DLD1 (cell line): ENCODE data around the gene SLC38A2.
"Not testable (repeated sequence)": the region's sequence is repeated elsewhere in the genome, so short reads cannot be mapped to it uniquely, and the experiment has no call there.

Experiments used
- in situ Hi-C: cut with HindIII; loops from 2 replicates; pipeline ENCODE4 v1.10.0; 2017; ENCODE audit warnings: low sequenced_read_pairs

SLC38A2 gene

DNA sequence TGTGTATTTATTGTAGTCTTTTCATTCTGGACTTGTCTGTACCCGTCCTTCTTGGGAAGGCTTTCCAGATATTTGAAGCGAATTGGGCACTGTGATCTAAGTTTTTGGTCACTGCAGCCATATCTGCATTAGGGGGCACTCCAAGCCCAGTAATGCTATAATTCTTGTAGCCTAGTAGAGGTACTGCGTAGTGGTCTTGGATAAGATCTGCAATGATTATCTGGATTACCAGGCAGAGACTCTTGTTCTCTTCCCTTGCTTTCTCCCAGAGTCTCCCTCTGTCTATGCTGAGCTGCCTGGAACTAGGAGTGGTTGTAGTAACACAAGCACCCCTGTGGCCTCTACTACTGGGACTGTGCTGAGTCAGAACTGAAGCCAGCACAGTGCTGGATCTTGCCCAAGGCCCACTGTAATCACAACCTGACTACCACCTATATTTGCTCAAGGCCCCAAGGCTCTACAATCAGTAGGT, 30.0 kb downstream of the SLC38A2 start:
- in situ Hi-C loops: no loop called here

DNA sequence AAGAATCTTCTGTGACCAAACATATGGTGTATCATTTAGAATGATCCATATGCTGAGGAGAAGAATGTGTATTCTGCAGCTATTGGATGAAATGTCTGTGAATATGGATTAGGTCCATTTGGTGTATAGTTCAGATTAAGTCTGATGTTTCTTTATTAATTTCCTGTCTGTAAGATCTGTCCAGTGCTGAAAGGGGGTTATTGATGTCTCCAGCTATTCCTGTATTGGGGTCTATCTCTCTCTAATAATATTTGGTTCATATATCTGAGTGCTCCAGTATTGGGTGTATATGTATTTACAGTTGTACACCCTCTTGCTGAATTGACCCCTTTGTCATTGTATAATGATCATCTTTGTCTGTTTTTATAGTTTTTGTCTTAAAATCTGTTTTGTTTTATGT, 33.5 kb downstream of the SLC38A2 start:
- in situ Hi-C loops: no loop called here

DNA sequence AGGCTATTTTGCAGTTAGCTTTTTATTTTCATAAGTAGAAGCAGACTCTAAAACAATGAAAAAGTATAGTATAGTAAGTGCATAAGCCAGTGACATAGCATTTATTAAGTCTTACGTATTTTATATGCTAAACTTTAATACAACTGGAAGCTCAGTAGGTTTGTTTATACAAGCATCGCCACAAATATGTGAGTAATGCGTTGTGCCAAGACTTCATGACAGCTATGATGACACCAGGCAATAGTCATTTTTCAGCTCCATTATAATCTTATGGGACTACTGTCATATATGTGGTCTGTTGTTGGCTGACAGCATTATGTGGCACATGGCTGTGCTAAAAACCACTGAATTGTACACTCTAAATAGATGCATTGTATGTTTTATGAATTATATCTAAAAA, 40.3 kb downstream of the SLC38A2 start:
- in situ Hi-C loops: no loop called here

DNA sequence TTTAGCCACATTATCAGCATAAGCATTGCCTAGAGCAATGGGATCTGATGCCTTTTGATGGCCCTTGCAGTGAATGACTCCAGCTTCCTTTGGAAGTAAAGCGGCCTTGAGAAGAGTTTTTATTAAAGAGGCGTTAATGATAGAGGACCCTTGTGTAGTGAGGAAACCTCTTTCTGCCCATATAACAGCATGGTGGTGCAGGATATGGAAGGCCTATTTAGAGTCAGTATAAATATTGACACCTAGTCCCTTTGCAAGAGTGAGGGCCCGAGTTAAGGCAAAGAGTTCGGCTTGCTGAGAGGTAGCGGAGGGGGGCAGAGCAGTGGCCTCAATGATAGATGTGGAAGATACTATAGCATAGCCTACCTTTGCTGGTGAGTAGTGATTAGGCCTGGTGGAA, 47.5 kb downstream of the SLC38A2 start:
- in situ Hi-C loops: not testable (repeated sequence)

DNA sequence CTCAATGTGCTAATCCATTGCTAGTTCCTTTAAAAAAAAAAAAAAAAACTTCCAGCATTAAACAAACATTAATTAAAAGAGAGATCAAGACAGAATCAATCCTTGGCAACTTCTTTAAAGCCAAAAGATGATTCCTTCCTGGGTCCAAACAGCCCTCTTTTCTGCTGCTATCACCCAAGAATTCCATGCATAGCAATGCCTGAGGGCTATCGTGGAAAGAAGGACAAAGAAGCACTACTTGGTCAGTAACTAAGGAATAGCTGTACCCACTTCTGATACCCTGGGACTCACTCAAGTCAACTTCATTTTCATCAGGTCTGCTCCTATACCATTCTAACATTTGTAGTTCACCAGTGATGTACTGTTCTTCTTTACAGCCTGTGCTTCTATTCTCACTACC, 51.8 kb downstream of the SLC38A2 start:
- in situ Hi-C loops: no loop called here

DNA sequence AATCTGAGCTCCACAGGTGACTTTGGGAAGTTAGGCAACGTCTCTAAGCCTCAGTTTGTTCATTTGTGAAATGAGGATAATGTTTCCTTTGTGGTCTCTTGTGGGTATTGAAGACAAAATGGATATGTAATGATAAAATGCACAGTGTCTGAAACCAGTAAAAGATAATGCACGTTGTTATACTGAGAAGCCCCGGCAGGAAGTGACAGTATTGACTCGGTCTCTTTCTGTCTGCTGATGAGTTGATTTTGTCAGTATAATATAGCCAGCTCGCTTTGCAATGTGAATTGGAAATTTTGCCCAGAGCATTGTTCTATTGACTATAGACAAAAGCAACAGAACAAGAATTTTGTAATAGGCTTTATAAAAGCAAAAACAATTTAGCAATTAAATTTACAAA, 54.5 kb downstream of the SLC38A2 start:
- in situ Hi-C loops: no loop called here
